Activated CD4-positive, CD25-positive, alpha-beta regulatory T cell treated with anti-CD3 and anti-CD28 coated beads, Interleukin-2, amount 50 U/mL, for 24 hours (primary cell): ENCODE data around the gene GMPR.
"Not testable (repeated sequence)": the region's sequence is repeated elsewhere in the genome, so short reads cannot be mapped to it uniquely, and the experiment has no call there.

Experiments used
- ATAC-seq, 2 donors: fragments of 150-1000 bp; cut with Tn5 transposase; one replicate each; pipeline ENCODE4 v1.10.0; 2021; ENCODE audit warnings: mild to moderate bottlenecking in 1 of 2, moderate library complexity in 1 of 2

GMPR gene

DNA sequence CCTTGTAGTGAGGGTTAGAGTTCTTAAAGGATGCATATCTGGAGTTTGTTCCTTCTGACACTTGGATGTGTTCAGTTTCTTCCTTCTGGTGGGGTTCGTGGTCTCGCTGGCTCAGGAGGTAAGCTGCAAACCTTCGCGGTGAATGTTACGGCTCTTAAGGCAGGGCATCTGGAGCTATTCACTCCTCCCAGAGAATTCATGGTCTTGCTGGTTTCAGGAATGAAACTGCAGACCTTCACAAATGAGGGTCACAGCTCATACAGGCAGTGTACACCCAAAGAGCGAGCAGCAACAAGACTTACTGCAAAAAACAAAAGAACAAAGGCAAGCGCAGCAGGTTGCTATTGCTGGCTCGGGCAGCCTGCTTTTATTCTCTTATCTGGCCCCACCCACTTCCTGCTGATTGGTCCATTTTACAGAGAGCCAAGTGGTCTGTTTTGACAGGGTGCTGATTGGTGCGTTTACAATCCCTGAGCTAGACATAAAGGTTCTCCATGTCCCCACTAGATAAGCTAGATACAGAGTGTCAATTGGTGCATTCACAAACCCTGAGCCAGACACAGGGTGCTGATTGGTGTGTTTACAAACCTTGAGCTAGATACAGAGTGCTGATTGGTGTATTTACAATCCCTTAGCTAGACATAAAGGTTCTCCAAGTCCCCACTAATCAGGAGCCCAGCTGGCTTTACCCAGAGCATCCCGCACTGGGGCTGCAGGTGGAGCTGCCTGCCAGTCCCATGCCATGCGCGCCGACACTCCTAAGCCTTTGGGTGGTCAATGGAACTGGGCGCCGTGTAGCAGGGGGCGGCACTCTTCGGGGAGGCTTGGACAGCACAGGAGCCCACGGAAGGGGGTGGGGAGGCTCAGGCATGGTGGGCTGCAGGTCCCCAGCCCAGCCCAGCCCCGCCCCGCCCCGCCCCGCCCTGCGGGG, 12.0 kb upstream of the GMPR start:
- ATAC-seq: not testable (repeated sequence)

DNA sequence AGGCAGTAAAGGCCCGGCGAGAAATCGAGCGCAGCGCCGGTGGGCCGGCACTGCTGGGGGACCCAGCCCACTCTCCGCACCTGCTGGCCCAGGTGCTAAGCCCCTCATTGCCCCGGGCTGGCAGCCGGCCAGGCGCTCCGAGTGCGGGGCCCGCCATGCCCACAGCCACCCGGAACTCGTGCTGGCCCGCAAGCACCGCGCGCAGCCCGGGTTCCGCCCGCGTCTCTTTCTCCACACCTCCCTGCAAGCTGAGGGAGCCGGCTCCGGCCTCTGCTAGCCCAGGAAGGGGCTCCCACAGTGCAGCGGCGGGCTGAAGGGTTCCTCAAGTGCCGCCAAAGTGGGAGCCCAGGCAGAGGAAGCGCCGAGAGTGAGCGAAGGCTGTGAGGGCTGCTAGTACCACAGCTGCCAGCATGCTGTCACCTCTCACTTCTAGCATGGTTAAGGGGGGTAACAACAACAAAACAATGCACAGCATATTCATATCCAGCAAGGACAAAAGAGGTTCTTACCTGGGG, 11.3 kb upstream of the GMPR start:
- no peak for ATAC-seq

DNA sequence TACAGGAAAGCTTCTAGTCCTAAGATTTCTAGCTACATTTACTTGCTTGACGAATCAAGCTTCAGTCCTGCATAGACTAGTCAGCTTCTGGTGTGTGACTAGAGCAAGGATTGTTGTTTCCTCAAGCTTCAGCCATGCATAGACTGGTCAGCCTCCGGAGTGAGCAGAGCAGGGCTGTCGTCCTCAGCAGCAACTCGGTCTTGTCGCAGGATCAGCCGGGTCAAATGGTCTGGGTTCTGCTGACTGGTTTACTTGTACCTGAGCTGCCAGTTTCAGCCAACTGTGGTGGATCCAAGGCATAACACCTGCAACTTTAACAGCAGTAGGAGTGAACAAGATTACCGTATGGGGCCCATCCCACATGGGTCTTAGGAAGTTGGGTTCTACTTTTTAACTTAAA, 10.8 kb upstream of the GMPR start:
- ATAC-seq: no peak

DNA sequence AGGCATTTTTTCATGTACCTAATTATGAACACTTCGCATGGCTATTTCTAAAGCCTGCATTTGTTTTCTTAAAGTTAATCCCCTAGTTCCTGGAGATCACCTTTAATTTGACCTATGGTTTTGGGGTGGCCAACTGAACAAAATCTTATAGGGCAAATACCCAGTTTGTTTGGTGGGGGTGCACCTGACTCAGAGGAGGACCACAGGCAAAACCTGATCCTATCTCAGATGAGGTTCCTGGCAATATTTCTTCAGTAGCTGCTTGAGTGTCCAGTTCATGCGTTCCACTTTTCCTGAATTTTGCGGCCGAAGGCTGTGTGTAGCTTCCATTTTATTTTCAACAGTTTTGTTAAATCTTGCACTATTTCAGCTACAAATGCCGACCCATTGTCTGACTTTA, 10.3 kb upstream of the GMPR start:
- ATAC-seq: no peak

DNA sequence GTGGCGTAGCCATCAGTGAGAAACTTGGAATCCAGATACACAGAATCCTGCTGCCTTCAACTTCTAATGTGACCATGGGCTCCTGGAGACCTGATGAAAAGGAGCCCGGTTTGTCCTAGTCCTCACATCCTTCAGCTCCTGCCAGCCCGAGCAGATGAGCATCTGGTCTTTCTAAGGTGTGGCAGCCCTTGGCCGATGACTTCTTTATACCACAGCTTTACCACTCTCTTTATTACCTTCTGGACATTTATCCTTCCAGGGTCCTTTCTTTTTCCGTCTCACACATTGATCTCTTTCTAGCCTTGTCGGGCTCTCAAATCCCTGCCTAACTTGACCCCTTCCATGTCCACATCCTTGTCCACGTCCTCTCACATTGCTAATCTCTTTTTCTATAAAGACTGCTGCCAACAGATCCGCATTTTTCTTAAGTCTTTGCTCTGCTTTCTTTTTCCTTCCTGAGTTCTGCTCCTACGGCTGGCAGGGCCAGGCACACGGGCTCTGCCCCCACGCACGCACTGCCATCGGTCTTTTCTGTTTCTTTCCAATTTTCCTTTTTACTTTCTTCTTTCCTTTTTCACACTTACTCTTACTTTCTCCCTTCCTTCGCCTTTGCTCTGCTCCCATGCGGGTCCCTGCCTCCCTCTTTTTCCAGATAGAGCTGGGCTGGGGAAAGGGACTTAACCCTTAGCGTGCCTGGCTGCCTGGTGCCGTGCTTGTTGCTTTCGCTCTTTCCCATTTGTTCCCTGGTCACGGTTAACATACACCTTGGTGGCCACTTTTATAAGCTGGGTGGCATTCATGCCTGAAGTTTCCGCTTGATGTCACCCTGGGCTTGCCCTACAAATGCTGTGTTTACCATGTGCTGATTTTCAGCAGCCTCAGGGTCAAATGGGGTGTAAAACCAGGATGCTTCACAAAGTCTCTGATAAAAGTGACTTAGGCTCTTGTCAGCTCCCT, 9.4 kb upstream of the GMPR start:
- ATAC-seq: no peak

DNA sequence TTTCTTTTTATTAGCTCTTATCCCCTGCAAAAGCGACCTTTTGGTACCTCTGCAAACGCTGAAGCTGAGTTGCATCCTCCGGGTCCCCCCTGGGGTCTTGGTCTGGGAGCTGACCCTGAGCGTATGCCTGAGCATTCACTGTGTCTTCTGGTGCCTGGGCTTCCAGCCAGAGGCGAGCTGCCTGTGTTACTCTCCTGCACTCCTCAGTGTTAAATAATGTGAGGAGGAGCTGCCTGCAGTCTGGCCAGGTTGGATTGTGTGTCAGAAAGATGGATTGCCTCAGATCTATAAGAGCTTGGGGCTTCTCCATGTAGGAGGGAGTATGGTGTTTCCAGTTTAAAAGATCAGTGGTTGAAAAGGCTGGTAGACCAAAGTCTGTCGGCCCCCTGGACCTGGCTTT, 8.7 kb upstream of the GMPR start:
- no peak for ATAC-seq

DNA sequence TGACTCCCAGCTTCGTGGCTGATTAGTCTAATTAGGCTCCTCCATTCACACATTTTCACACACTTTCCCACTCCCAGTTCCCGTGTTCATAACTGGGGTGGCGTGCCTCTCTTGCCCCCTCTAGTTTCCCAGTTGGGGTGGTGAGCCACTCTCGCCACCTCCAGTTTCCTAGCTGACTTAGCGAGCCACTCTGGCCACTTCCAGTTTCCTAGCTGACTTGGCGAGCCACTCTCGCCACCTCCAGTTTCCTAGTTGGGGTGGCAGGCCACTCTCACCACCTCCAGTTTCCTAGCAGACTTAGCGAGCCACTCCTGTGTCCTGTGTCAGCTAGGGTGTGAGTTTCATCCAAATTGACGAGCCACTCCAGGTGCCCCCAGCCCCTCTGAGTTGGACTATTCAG, 7.4 kb upstream of the GMPR start:
- ATAC-seq: no peak

DNA sequence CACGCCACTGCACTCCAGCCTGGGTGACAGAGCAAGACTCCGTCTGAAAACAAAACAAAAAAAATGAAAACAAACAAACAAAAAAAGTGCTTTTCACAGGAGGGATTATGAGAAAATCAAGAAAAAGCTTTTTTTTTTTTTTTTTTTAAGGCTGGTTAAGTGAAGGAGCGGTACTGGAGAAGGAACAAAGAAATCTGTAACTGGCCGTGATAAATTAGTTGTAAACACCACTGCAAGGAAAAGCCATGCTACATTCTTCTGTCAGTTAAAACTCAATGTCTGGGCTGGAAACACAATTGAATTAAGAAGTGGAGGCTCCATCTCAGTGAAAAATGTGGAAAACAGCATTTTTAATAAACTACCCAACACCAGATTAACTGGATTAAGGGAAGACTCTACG, 6.3 kb upstream of the GMPR start:
- ATAC-seq: no peak

DNA sequence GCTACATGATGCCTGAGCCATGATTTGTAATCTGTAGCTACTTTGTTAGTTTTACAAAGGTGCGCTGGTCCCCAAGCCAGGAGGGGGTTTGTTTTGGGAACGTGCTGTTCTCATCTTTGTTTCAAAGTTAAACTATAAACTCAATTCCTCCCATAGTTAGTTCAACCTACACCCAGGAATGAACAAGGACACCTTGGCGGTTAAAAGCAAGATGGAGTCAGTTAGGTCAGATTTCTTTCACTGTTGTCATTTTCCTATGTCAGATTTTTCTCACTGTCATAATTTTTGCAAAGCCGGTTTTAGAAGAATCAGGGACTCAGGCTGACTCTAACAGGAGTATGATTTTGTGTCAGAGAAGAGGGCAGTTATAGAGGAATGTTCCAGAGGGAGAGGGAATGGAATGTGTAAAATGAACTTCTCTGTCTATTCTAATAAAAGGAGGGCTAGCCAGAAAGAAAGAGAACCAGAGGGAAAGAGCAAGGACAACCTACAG, 2.3 kb upstream of the GMPR start:
- ATAC-seq: no peak

DNA sequence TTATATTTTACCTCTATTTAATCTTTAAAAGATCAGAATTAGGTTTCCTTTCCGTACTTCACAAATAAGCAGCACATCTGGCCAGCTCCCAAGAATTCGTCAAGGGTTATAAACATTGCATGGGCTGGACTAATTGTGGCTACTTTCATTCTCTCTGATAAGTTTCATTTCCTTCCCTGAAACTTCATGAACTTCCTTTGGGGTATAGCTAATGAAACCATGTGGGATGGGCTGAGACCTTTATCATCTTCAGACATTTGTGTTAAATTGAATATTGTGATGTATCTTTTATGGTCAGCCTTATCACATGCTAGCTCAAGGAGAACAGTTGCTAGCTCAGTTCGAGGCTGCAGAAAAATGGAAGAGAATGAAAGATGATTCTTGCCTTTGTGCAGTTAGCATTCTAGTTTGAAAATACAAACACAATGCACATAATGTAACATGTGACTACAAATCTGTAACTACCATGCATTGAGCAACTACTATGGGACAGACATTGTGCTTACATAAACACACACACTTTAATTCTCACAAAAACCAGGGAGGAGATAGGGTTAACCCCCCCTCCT, 1.7 kb upstream of the GMPR start:
- no peak for ATAC-seq

DNA sequence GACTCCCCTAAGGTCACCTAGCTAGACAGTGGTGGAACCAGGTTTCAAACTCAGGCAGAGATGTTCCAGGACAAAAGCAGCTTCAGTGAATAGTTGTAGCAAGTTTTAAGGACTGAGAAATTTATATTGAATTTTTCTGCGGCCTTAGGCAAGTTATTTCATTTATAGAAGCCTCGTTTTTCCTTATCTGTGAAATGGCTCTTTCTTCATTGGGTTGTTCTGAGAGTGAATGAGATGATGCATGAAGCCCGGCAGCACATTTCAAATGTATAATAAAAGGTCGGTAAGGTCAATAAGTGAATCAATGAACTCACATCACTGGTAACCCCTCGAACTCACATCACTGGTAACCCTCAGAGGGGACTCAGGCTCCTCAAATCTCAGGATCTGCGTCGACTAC, 1.1 kb upstream of the GMPR start:
- ATAC-seq: no peak

DNA sequence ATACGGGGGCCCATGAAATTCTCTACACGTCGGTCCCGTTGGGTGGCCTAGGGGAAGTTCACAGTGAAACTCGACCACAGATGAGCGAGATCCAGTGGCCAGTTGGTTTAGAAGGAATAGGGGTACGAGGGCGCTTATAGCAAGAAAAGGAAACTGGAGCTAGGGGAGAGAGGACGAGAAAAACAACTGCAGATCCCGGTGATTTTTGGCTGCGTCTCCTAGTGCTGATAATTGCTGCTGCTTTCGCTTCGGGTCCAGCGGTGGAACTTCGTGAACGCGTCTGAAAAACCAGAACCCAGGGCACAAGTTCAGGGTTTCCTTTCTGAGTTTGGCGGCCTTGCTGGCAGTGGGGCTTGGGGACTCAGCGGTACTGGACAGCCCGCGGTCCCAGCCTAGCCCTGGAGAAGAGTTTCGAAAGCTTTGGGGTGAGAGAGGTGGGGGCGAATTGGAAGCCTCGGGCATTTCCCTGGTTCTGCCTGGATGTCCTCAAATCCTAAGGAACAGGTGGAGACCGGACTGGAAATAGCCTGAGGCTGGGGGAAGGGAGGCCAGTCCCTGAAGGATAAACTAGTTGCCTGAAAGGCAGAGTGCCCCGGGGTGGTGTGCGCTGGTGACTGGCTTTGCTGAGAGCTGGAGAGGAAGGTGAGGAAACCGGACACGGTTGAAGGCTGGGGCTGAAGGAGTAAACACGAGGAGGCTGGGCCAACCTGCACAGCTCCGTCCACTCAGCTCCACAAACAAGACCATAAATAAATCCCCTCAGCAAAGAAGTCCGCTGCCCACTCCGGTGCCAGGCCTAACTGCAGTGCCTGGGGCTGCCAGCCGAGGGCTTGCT, 793 bp downstream of the GMPR start:
- ATAC-seq: no peak

DNA sequence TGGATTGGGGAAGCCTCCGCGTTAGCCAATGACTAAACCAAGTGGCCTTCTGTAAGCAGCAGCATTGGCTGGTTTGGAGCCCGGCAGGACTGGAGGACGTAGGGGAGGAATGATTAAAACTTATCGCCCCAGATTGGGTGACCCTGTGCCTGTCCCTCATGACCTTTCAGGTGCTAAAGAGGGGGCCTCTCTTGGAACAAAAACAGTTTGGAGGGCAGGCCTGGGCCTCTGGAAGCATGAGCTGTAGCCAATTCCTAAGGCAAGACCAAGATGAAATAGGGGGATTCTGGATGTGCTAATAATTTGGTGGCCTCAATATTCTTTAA, 1.4 kb downstream of the GMPR start:
- no peak for ATAC-seq

DNA sequence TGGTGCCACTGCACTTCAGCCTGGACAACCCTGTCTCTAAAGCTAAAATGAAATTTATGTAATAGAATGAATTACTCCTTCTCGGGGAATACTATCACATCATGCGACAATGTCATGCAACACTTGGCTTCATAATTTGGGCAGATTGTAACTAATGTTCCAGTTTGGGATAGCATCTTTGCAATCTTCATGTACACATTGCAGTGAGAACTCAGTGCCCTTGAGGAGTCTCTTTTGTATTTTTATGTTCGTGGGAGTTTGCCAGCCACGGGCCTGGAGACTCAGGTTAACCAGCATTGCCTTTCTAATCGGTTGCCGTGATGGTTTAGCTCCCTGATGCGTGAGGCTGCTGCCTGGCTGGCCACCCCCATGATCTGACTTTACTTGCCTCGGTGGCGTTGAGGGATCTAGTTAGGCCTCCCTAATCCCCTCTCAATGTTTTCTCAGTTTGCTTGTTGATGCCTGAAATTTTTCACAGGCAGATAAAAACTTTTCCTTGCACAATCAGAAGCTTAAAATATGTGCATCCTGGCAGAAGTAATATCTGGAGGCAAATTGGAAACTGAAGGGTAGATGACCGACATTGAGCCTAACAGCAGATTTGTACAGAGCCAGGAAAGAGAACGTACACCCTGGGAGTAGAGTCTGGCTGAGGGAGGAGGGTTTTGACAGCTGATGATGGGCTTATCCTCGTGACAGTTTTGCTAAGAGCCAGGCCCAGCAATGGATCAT, 2.4 kb downstream of the GMPR start:
- ATAC-seq: no peak

DNA sequence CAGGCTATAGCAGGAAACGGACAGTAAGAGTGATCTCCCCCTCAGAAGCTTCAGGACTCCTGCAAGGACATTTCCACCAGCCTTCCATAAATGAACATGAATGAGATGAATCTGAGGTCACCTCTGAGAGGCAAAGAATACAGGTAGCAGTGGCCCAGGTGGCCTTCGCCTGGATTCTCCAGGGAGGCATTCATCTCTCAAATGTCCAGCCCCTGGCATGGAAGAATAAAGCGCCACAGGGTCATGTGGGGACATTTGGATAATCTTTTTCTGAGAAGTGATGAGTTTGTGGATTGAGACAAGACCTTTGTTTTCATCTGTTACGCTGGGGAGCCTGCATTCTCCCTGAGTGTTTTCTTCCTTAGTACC, 2.9 kb downstream of the GMPR start:
- no peak for ATAC-seq

DNA sequence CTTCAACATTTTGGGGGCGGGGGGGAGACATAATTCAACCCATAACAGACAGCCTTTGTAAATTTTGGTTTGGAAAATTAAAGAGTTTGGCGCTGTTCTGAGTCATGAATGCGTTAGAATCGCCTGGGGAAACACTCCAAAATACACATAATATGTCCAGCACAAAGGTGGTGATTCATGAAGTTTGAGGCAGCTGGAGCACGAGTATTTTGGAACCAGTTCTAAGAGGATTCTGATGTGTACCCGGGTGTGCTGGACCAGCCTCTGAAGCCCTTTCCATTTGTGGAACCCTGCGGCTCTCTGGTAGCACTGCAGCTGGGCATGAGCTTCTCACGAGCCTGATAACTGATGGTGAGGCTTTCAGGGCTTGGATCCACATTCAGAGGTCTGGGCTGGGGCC, 4.7 kb downstream of the GMPR start:
- ATAC-seq: no peak

DNA sequence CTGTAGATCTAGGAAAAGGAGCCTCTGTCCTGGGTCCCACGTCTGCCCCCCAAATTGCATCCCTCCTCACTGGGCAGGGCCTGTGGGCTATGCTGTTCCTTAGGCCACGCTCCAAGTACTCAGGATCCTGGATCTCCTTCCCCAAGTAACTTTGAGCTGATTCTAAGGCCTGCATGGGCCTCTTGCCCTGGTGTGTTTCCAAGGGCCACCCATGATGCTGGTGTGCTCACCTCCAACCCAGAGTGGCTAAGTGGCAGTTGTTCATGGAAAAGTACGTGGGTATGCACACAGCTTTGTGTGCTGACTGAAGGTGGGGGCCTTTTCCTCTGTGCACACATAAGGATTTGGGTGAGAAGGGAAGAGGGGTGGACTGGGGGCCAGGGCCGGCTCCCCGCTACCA, 5.3 kb downstream of the GMPR start:
- no peak for ATAC-seq

DNA sequence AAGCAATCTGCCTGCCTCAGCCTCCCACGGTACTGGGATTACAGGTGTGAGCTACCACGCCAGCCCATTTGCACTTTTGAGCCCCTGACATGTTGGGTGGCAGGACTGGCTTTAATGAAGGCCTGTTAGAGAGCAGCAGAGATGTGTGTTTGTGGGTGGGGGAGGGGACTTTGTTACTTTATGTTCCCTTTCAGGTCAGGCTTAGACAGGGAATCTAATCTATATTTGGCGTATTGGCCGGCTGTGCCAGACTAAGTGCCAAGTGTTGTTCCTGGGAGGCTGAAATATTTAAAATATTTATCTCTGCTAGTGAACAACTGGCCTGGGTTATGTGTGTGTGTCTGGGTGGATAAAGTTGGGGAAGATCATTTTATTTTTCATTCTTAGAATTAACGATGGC, 6.1 kb downstream of the GMPR start:
- ATAC-seq: no peak

DNA sequence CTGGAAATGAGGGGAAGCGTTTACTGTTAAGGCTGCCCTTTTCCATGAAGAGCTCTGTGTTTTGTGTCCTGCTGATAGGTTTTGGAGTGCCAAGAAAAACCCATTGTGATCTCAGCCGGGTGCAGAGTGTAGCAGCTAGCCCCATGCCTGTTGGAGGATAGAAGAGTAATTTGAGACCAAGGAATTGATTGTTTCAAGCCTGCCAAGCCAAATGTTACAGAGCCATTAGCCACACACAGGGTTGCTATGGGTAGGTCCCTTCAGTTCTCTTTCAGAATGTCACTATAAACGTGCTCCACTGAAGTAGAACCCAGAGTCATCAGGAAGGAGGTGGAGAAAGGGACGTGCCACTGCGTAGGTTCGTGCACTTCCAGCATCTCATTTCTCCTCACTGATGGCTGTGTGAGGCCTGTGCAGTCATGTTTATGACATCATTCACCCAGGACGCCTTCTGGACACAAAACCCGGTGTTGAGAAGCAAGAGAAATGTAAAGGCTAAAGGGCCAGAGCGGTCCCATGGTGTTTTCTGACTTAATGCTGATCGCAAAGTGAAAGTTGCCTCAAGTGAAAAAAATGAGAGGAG, 6.6 kb downstream of the GMPR start:
- no peak for ATAC-seq

DNA sequence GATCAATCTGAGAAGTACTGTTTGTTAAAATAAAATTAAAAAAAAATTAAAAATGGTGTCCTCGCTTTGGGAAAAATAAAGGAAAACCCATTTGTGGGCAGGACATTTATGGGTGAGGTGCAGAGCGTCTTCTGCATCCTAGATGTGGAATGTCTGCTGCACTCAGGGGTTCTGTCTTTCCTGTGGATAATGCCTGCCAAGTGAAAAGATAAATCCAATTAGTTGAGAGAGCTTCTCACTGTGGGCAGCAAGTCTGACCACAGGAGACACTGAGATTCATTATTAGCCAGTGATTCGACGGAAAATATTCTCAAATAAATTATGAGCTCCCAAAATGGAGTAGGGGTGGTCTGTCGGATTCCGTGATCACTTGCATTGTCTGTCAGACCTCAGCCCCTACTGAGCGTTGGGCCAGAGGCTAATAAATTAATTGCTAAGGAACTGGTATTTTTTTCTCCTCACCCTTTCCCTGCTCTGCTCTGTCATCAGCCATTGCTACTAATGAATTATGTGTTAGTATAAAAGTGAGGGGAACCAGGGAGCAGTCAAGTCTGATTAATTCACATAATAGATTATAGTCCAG, 10.0 kb downstream of the GMPR start:
- no peak for ATAC-seq

DNA sequence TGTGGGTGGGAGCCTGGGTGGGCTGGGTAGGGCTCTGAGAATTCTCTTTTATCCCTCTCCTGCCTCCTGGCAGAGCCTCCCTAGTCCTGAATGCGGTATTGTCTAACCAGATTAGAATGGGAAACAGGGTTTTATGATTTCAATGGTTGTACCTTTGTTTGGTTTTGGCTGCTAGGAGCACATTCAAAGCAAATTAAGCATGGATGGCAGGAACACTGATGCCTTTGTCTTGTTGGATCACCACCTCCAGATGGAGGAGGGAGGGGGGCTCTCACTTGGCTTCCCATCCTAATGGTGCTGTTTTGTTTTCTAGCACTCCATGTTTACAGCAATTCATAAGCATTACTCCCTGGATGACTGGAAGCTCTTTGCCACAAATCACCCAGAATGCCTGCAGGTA, 11.6 kb downstream of the GMPR start:
- no peak for ATAC-seq
